Type B pancreatic cell (in vitro differentiated cells): ENCODE data around the gene POLA1. TPM values are rescaled to one million over a fixed set of nuclear protein-coding genes. Genes with fewer than 3 reads are reported as not detected.
A peak's percentile ranks its signal among the peaks of the same experiment; 100 is the strongest.

Experiments
- DNase-seq: peaks from one replicate; pipeline ENCODE4 v3.0.0; 2021; ENCODE audit warnings: mixed read lengths; ENCODE audit not compliant: unreplicated experiment; ENCODE audit errors: extremely low spot score
- H3K27ac Mint-ChIP-seq: 2 replicates; pipeline ENCODE4 v1.8.0; 2021; ENCODE audit warnings: mild to moderate bottlenecking, mixed read lengths
- H3K27me3 Mint-ChIP-seq: 2 replicates; pipeline ENCODE4 v1.8.0; 2021; ENCODE audit warnings: mixed read lengths
- H3K36me3 Mint-ChIP-seq: 2 replicates; pipeline ENCODE4 v1.8.0; 2021; ENCODE audit warnings: mixed read lengths
- H3K4me1 Mint-ChIP-seq: one replicate; pipeline ENCODE4 v1.8.0; 2021; ENCODE audit warnings: mixed read lengths; ENCODE audit not compliant: unreplicated experiment
- H3K4me3 Mint-ChIP-seq: 2 replicates; pipeline ENCODE4 v1.8.0; 2021; ENCODE audit warnings: mild to moderate bottlenecking, mixed read lengths
- H3K9me3 Mint-ChIP-seq: 2 replicates; pipeline ENCODE4 v1.8.0; 2021; ENCODE audit warnings: mixed read lengths
- CTCF ChIP-seq: fragments of 200-600 bp; sonication (generic); conservative IDR thresholded peaks from 2 replicates; pipeline ENCODE4 v1.5.0; 2021; ENCODE audit warnings: antibody characterized with exemption, mild to moderate bottlenecking
- total RNA-seq: library from RNA; stranded (reverse); gene quantifications from 2 replicates; pipeline ENCODE4 v1.2.1, GENCODE V29; 2021; ENCODE audit warnings: low replicate concordance

The POLA1 gene
- total RNA-seq, 1 donor from 2014 or later, result 44.4 TPM

- TF ChIP-seq CTCF, result no peak
- no peak for DNase-seq
- Mint-ChIP-seq H3K27me3 (peaks cover 95% of the 10 kb centered on the region), H3K9me3 (no peaks in the 10 kb centered on the region), H3K4me1 (peaks cover 33% of the 10 kb centered on the region), H3K4me3 (no peak overlapping the region), H3K27ac (no peak overlapping the region), H3K36me3 (no peaks in the 10 kb centered on the region)
Observed at GRCh38 chrX:25018682-25019081, 325.0 kb downstream of the POLA1 start.

DNA sequence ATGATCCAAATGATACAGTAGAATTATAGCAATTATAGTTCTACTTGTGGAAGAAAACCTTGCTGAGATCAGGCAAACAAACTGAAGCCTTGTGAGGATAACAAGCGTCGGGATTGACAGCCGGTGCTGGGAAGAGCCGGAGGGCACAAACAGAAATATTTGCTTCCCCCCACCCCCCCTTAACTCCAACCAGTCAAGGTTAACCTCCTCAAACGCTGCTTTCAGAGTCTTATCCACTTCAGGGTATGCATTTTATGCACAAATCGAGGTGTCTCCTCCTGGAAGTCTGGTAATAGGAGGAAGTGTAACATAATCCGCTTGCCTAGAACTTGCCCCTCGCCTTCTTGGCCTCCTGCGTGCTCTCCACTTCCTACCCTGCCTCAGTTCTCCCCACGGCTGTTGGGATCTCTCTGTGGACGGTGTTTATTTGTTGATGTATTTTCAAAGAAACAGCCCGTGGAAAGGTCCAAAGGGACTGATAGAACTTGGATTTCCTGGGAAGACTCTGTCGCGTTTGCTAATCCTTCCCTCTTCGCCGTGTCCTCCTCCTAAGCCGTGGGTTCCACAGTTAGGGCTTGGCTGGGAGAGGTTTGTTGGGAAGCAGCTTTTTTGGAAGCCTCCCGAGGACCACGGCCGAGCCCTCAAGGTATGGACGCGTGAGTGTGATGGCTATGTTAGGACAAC lies 326.1 kb downstream of the POLA1 start:
- no peak for DNase-seq
- H3K4me1 Mint-ChIP-seq, result peaks cover 33% of the 10 kb centered on the region
- H3K27me3 Mint-ChIP-seq, result peaks cover 95% of the 10 kb centered on the region
- H3K27ac Mint-ChIP-seq, result peak overlapping the region; percentile 67
- no peaks in the 10 kb centered on the region for H3K9me3 Mint-ChIP-seq
- TF ChIP-seq CTCF, result no peak
- peak overlapping the region; percentile 78 for H3K4me3 Mint-ChIP-seq
- H3K36me3 Mint-ChIP-seq, result no peaks in the 10 kb centered on the region

DNA sequence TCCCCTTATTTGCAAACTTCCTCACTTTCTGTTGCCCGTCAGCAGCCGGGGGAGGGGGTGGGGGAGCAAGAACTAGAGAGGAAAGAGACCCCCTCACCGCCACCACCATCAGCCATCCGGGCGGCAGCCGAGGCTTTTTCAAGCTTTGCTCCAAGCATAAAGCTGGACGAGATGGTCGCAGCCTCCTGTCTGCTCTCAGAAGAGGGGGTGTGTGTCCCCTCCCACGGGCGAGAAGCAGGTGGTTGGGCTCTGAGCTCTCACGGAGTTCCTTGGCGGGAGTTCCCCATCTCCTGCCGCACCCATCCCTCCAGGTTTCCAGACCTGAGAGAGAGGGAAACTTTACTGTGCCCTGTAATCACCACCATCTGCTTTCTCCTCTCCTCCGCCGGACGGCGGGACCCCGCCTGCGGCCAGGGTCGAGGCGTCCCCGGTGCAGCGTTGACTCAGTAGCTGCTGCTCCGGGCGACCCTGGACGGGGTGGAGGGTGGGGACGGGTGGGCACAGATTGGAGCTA lies 326.7 kb downstream of the POLA1 start:
- Mint-ChIP-seq H3K27me3 (peaks cover 95% of the 10 kb centered on the region), H3K27ac (no peak overlapping the region), H3K4me3 (peak overlapping the region; percentile 78), H3K36me3 (no peaks in the 10 kb centered on the region), H3K9me3 (no peaks in the 10 kb centered on the region), H3K4me1 (peaks cover 33% of the 10 kb centered on the region)
- TF ChIP-seq CTCF, result no peak
- DNase-seq, result no peak

DNA sequence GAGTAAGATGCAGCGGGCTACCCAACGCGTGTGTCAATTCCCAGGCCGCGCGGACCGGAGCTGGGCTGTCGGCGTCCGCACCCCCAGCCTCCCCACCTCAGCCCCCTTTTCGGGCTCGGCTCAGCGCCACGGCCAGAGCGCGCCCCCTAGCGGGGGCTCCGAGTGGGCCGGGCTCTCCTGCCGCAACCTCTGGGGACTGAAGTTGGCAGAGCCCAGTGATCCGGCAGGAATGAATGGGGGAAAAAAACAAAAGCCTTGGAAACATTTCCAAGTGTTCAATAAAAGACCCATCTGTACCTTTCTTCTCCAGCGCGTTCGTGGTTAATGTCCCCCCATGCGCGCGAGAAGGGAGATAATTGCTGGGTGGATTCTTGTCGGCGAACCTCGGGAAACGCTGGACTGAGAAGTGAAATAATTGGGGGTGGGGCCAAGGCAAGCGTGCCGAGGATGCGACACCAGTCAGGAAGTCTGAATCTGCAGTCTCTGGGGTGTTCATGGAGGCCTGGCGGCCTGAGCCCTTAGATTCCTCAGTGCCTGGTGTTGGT lies 327.3 kb downstream of the POLA1 start:
- peak; percentile 98 for TF ChIP-seq CTCF
- H3K4me1 Mint-ChIP-seq, result peaks cover 33% of the 10 kb centered on the region
- H3K27ac Mint-ChIP-seq, result peak overlapping the region; percentile 7

DNA sequence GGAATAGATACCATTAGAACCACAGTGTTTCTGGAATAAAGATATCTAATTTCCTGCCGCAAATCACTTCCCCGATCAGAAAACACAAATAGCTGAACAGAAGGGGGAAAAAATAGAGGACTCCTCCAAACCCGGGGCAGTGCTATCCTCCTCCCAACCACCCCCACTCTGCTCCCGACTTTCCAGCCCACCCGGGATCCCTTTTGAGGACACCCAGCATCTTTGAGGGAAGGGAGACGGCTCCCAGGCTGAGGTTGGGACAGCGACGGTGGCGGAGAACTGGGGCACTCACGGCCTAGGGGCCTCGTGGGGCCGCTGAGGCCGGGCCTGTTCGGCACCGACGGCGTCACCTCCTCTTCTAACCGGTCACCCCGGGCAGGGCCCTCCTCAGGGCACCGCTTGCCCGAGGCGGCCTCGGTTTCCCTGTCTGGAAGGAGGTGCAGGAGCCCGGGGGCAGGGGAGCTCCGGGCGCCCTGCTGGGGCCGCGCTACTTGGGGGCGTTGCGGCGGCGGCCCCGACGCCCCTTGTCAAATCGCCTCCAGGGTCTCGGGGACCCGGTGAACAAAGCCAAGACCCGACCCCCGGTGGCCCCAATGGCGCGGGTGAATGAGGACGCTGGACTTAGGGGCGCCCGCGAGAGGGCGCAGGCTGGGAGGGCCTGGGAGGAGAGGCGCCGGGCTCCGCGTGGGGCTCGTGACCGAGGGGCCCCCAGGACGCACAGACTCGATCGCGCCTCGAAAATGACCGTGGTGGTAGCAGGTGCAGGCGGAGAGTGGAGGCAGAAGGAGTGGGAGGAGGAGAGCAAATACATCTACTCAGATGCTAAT lies 329.0 kb downstream of the POLA1 start:
- H3K27ac Mint-ChIP-seq, result no peak overlapping the region
- DNase-seq, result no peak
- H3K4me1 Mint-ChIP-seq, result peaks cover 18% of the 10 kb centered on the region
- H3K4me3 Mint-ChIP-seq, result peak overlapping the region; percentile 60
- no peaks in the 10 kb centered on the region for H3K36me3 Mint-ChIP-seq
- peak; percentile 56 for TF ChIP-seq CTCF
- peaks cover 92% of the 10 kb centered on the region for H3K27me3 Mint-ChIP-seq
- no peaks in the 10 kb centered on the region for H3K9me3 Mint-ChIP-seq

More for the DNA sequence above, 327.3 kb downstream of the POLA1 start:
- H3K27me3 Mint-ChIP-seq, result peaks cover 95% of the 10 kb centered on the region
- no peak for DNase-seq
- no peaks in the 10 kb centered on the region for H3K9me3 Mint-ChIP-seq
- no peaks in the 10 kb centered on the region for H3K36me3 Mint-ChIP-seq
- H3K4me3 Mint-ChIP-seq, result peak overlapping the region; percentile 67
